ENCODE measurements around the gene EN2.

Gene EN2

DNA sequence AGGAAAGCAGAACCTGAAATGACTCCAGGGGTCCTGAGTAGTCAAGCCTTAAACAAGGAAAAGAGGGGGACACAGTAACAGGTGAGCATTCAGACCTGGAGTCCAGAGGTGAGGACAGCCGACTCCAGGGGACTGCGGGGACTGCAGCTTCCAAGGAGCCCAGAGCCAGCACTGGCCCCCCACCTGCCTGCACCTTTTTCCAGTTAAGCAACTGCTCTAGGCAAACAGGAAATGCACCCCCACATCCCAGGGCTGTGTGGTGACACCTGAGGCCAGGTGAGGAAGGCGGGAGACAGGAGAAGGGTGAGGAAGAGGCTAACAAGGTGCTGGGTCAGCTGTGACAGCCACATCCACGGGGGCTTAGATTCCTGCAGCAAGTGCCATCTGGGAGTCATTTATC is 20.1 kb upstream of the EN2 start:
- TF ChIP-seq, protein P1, sequence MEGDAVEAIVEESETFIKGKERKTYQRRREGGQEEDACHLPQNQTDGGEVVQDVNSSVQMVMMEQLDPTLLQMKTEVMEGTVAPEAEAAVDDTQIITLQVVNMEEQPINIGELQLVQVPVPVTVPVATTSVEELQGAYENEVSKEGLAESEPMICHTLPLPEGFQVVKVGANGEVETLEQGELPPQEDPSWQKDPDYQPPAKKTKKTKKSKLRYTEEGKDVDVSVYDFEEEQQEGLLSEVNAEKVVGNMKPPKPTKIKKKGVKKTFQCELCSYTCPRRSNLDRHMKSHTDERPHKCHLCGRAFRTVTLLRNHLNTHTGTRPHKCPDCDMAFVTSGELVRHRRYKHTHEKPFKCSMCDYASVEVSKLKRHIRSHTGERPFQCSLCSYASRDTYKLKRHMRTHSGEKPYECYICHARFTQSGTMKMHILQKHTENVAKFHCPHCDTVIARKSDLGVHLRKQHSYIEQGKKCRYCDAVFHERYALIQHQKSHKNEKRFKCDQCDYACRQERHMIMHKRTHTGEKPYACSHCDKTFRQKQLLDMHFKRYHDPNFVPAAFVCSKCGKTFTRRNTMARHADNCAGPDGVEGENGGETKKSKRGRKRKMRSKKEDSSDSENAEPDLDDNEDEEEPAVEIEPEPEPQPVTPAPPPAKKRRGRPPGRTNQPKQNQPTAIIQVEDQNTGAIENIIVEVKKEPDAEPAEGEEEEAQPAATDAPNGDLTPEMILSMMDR (IDR thresholded peaks at IDR 0.05), result no peak

DNA sequence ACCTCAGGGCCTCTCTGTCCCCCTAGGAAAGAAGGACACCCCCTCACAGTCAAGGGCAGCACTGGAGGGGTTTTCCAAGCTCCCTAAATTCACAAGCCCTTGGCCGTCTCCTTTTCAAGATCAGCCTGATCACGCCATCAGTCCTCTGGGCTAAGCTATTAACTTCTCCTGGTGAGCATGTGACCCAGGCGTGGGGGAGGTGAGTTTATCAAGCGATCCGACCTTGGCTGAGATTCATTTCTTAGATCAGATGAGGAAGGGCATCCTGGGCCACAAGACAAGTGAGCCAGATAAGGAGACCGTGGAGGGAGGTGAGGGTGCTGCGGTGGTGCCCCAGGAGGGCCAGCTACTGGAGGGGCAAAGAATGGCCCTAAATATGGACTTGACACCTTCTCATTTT is 19.2 kb upstream of the EN2 start:
- TF ChIP-seq, protein P1 (IDR thresholded peaks at IDR 0.05), result no peak

DNA sequence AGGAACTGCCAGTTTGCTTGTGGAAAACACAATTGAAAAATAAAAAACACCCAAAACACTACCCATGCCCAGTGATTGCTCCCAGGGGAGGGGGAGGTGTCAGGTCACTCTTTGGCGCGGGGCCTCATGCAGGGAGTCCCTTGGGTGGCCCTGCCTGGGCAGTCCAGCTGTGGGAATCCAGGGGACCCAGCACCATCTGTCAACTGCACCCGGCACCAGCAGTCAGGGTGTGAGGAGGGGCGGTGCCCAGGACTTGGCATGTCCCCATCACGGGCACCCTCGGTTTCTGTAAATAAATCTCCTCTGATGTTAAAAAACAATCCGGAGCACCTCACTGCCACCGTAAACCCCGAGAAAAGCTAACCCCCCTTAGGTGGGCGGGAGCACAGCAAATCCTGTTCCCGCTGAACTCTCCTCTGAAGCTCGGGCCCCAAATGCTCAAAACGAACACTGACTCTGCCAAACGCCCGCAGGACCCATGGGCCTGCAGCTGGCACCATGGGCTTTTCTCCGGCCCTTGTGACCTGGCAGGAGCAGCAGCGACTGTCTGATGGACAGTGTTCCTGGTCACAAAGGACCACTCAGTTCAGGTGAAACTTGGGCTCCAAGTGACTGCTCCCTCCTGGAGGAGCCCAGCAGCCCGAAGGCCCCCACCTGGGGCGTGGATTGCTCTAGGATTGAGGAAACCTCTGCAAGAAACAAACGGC is 18.5 kb upstream of the EN2 start:
- TF ChIP-seq, protein P1 (IDR thresholded peaks at IDR 0.05), result no peak

DNA sequence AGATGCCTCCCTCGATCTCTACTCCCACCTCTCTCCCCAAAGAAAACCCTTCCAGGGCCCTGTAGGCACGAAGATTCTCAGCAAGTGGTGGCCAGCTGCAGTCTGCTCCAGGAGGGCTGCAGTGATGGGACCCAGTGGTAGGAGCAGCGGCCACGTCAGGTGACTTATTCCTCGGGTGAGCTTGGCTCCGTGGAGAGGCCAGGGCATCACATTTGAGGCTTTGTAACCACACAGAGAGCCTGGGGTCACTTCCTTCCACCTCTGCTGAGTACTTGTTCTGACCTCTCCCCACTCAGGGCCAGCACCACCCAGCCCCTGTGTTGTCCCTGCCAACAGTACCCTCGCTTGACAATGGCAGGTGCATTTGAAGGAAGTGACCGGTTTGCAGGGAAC is 17.9 kb upstream of the EN2 start:
- TF ChIP-seq, protein P1 (IDR thresholded peaks at IDR 0.05), result no peak

DNA sequence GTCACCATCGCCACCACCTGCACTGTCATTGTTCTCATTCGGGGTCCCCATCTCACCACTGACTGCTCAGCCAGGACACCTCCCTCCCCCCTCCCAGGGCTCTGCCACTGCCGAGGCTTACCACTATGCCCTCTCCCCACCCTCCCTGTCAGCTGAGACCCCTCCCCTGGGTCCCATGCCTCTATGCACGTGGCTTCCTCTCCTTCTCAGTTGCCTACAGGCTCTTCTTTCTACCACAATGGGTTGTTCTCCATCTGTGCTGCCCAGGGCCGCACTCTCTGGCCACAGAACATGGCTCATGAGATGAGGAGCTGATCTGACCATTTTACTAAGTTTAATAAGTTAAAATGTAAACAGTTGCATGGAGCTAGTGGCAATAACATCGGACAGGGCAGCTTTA is 16.1 kb upstream of the EN2 start:
- TF ChIP-seq, protein P1 (IDR thresholded peaks at IDR 0.05), result no peak

DNA sequence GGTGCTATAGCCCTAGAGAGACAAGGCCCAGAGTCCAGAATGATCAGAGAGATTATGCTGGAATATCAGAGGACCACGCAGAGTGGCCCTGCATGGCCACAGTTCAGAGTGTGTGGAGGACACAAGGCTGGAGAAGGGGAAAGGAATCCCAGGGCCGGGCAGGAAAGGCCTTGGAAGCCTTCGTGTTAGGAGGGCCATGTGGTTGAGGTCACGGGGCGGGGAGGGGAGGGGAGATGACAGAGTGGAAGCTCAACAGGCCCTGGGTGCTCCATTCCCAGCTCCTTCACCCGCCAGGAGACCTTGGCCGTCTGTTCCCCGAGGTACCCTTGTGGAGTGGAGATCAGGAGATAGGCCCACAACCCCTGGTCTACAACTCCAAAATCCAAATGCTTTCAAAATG is 13.2 kb upstream of the EN2 start:
- TF ChIP-seq, protein P1 (IDR thresholded peaks at IDR 0.05), result no peak

DNA sequence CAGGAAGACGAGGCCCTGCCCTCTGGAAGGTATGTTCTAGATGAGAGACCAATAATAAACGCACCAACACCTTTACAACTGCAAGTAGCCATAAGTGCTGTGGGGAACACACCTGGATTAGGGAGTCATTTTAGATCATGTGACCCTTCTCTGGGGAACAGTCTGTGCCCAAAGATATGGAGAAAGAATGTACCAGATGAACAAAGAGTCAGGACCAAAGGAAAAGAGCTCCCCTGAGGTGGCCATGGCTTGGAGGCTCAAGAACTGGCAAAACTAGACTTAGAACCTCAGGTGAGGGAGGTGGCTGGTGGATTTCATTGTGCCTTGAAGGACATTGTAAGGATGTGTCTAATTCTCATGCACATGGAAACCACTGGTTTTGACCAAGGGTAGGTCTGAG is 10.3 kb upstream of the EN2 start:
- TF ChIP-seq, protein P1 (IDR thresholded peaks at IDR 0.05), result no peak

DNA sequence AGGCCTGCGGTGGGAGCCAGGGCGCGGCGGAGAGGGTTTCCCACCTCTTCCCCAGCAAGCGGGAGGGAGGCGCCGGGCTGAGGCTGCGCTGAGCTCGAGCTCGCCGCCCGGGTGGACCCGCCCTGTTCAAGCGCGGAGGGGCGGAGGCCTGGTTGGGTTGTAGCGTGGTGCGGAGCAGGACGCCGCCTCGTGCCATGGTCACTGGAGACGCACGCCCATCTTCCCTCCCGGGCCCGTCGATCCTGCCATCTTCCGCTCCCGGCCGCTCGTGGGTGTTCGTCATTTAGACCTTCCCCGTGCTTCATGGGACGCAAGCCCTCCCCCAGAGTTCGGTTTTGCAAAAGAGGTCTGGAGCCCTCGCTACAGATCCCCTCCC is 9.3 kb upstream of the EN2 start:
- TF ChIP-seq, protein P1 (IDR thresholded peaks at IDR 0.05), result no peak

All from LNCAP (cell line).